Measurements from ENCODE around the gene KIF11.

- TF ChIP-seq CEBPB (IDR thresholded peaks at IDR 0.05; ENCODE audit: low read depth, low read length) (no peak), CTCF (conservative IDR thresholded peaks at IDR 0.05; ENCODE audit: low read depth, low read length) (no peak), RCOR1 (IDR thresholded peaks at IDR 0.05; ENCODE audit: insufficient replicate concordance, low read length) (no peak), MAZ (IDR thresholded peaks at IDR 0.05; ENCODE audit: borderline replicate concordance, low read depth, low read length) (no peak), USF2 (IDR thresholded peaks at IDR 0.05; ENCODE audit: low read depth, low read length) (no peak), POLR2A (IDR thresholded peaks at IDR 0.05; ENCODE audit: low read depth, low read length) (no peak), FOS (IDR thresholded peaks at IDR 0.05; ENCODE audit: low read depth, low read length) (no peak), BHLHE40 (IDR thresholded peaks at IDR 0.05; ENCODE audit: low read depth, low read length) (no peak), NFE2L2 (IDR thresholded peaks at IDR 0.05; ENCODE audit: low read depth, low read length) (no peak), SMC3 (IDR thresholded peaks at IDR 0.05; ENCODE audit: low read depth, low read length) (no peak), RAD21 (IDR thresholded peaks at IDR 0.05; ENCODE audit: low read length) (no peak), MXI1 (IDR thresholded peaks at IDR 0.05; ENCODE audit: borderline replicate concordance, low read depth, low read length) (no peak), RFX5 (IDR thresholded peaks at IDR 0.05; ENCODE audit: low read depth, low read length) (no peak)
These were observed 95.6 kb downstream of the KIF11 start for GRCh38 chr10:92688573-92688926.
